IgD-negative memory B cell (primary cell): ENCODE results near the gene KLHL2. TPM values are rescaled to one million over a fixed set of nuclear protein-coding genes. Genes with fewer than 3 reads are reported as not detected.
A peak's percentile ranks its signal among the peaks of the same experiment; 100 is the strongest.
"Not testable (repeated sequence)": the region's sequence is repeated elsewhere in the genome, so short reads cannot be mapped to it uniquely, and the experiment has no call there.

Source experiments
- H3K27ac Mint-ChIP-seq, 3 donors: one replicate each; pipeline ENCODE4 v1.8.0; 2020 to 2022; ENCODE audit warnings: mild to moderate bottlenecking in 3 of 3, mixed read lengths in 3 of 3, moderate library complexity in 1 of 3
- H3K27me3 Mint-ChIP-seq: one replicate; pipeline ENCODE4 v1.8.0; 2021; ENCODE audit warnings: mixed read lengths
- H3K36me3 Mint-ChIP-seq: one replicate; pipeline ENCODE4 v1.8.0; 2020; ENCODE audit warnings: mild to moderate bottlenecking, mixed read lengths
- H3K4me1 Mint-ChIP-seq, 3 donors: one replicate each; pipeline ENCODE4 v1.8.0; 2020 to 2022; ENCODE audit warnings: mixed read lengths in 3 of 3, mild to moderate bottlenecking in 1 of 3
- H3K4me3 Mint-ChIP-seq, 4 donors: one replicate each; pipeline ENCODE4 v1.8.0; 2020 to 2022; ENCODE audit warnings: mild to moderate bottlenecking in 4 of 4, mixed read lengths in 4 of 4, moderate library complexity in 3 of 4
- H3K9me3 Mint-ChIP-seq, 3 donors: one replicate each; pipeline ENCODE4 v1.8.0; 2020 to 2021; ENCODE audit warnings: mixed read lengths in 3 of 3, mild to moderate bottlenecking in 1 of 3
- polyA plus RNA-seq: library from polyadenylated mRNA; unstranded; fragments of 300-500 nt; fragmentation: Illumina TruSeq; gene quantifications from one replicate; pipeline ENCODE4 v1.2.3, GENCODE V29; 2021

KLHL2 gene
- polyA plus RNA-seq, 1 donor from 2014 or later = 4.0 TPM

- H3K9me3 Mint-ChIP-seq, H3K27me3 Mint-ChIP-seq, H3K36me3 Mint-ChIP-seq: not testable (repeated sequence)
- H3K27ac Mint-ChIP-seq = peak overlapping the region in 2 of 3 donors; percentile 39 to 53
- H3K4me3 Mint-ChIP-seq = peak overlapping the region in 1 of 4 donors; percentile 78
- H3K4me1 Mint-ChIP-seq = peaks cover 10 to 16% (median 14%) of the 10 kb centered on the region in 3 donors
Observed at GRCh38 chr4:165238041-165238640, 30.8 kb downstream of the KLHL2 start.

GRCh38 chr4:165240761-165241160 lies 33.4 kb downstream of the KLHL2 start:
- H3K4me3 Mint-ChIP-seq, H3K27ac Mint-ChIP-seq, H3K9me3 Mint-ChIP-seq, H3K27me3 Mint-ChIP-seq: not testable (repeated sequence)
- peaks cover 12% of the 10 kb centered on the region for H3K36me3 Mint-ChIP-seq
- H3K4me1 Mint-ChIP-seq = peaks cover 10 to 12% (median 12%) of the 10 kb centered on the region in 3 donors

GRCh38 chr4:165244148-165244547 lies 36.8 kb downstream of the KLHL2 start:
- not testable (repeated sequence) for H3K4me3 Mint-ChIP-seq, H3K4me1 Mint-ChIP-seq, H3K9me3 Mint-ChIP-seq, H3K27me3 Mint-ChIP-seq
- H3K27ac Mint-ChIP-seq = peak overlapping the region in 1 of 3 donors; percentile 31
- peaks cover 14% of the 10 kb centered on the region for H3K36me3 Mint-ChIP-seq

GRCh38 chr4:165244587-165245186 lies 37.3 kb downstream of the KLHL2 start:
- Mint-ChIP-seq H3K27ac (peak overlapping the region in 1 of 3 donors; percentile 31), H3K36me3 (peaks cover 11% of the 10 kb centered on the region)
- not testable (repeated sequence) for H3K4me1 Mint-ChIP-seq, H3K4me3 Mint-ChIP-seq, H3K9me3 Mint-ChIP-seq, H3K27me3 Mint-ChIP-seq

- Mint-ChIP-seq H3K27ac (no peak overlapping the region), H3K9me3 (no peaks in the 10 kb centered on the region), H3K4me1 (no peaks in the 10 kb centered on the region), H3K4me3 (no peak overlapping the region), H3K27me3 (no peaks in the 10 kb centered on the region), H3K36me3 (peaks cover 7% of the 10 kb centered on the region)
Observed at GRCh38 chr4:165248102-165248501, 40.7 kb downstream of the KLHL2 start.

- not testable (repeated sequence) for H3K4me3 Mint-ChIP-seq, H3K9me3 Mint-ChIP-seq, H3K27me3 Mint-ChIP-seq, H3K4me1 Mint-ChIP-seq, H3K36me3 Mint-ChIP-seq
- peak overlapping the region in 1 of 3 donors; percentile 84 for H3K27ac Mint-ChIP-seq
Observed at GRCh38 chr4:165248904-165249303, 41.5 kb downstream of the KLHL2 start.

- H3K36me3 Mint-ChIP-seq, H3K27me3 Mint-ChIP-seq, H3K9me3 Mint-ChIP-seq, H3K4me3 Mint-ChIP-seq: not testable (repeated sequence)
- peak overlapping the region in 1 of 3 donors; percentile 62 for H3K27ac Mint-ChIP-seq
- H3K4me1 Mint-ChIP-seq = peaks cover 22 to 30% (median 28%) of the 10 kb centered on the region in 3 donors
Observed at GRCh38 chr4:165254771-165255170, 47.4 kb downstream of the KLHL2 start.

GRCh38 chr4:165255439-165255838 lies 48.1 kb downstream of the KLHL2 start:
- H3K4me1 Mint-ChIP-seq = peaks cover 24 to 31% (median 29%) of the 10 kb centered on the region in 3 donors
- not testable (repeated sequence) for H3K9me3 Mint-ChIP-seq, H3K36me3 Mint-ChIP-seq, H3K27me3 Mint-ChIP-seq
- H3K4me3 Mint-ChIP-seq = peak overlapping the region in 3 of 4 donors; percentile 39 to 73 (median 72)
- peak overlapping the region; percentile 2 to 50 (median 6) for H3K27ac Mint-ChIP-seq

GRCh38 chr4:165256074-165256659 lies 48.8 kb downstream of the KLHL2 start:
- not testable (repeated sequence) for H3K4me3 Mint-ChIP-seq, H3K9me3 Mint-ChIP-seq, H3K27ac Mint-ChIP-seq, H3K27me3 Mint-ChIP-seq, H3K36me3 Mint-ChIP-seq
- peaks cover 24 to 36% (median 33%) of the 10 kb centered on the region in 3 donors for H3K4me1 Mint-ChIP-seq

- Mint-ChIP-seq H3K4me3 (peak overlapping the region in 1 of 4 donors; percentile 63), H3K4me1 (peaks cover 21 to 34% (median 31%) of the 10 kb centered on the region in 3 donors)
- not testable (repeated sequence) for H3K27ac Mint-ChIP-seq, H3K9me3 Mint-ChIP-seq, H3K36me3 Mint-ChIP-seq, H3K27me3 Mint-ChIP-seq
Observed at GRCh38 chr4:165259776-165260175, 52.4 kb downstream of the KLHL2 start.

GRCh38 chr4:165262306-165262705 lies 54.9 kb downstream of the KLHL2 start:
- H3K4me1 Mint-ChIP-seq = peaks cover 7 to 18% (median 15%) of the 10 kb centered on the region in 3 donors
- not testable (repeated sequence) for H3K27me3 Mint-ChIP-seq, H3K4me3 Mint-ChIP-seq, H3K9me3 Mint-ChIP-seq, H3K27ac Mint-ChIP-seq, H3K36me3 Mint-ChIP-seq

GRCh38 chr4:165263466-165263865 lies 56.1 kb downstream of the KLHL2 start:
- not testable (repeated sequence) for H3K4me3 Mint-ChIP-seq, H3K9me3 Mint-ChIP-seq, H3K36me3 Mint-ChIP-seq, H3K27ac Mint-ChIP-seq, H3K27me3 Mint-ChIP-seq
- H3K4me1 Mint-ChIP-seq = peaks cover 7 to 16% (median 7%) of the 10 kb centered on the region in 3 donors

GRCh38 chr4:165269931-165270330 lies 62.6 kb downstream of the KLHL2 start:
- H3K4me3 Mint-ChIP-seq, H3K9me3 Mint-ChIP-seq, H3K4me1 Mint-ChIP-seq, H3K27me3 Mint-ChIP-seq, H3K27ac Mint-ChIP-seq: not testable (repeated sequence)
- H3K36me3 Mint-ChIP-seq = peaks cover 16% of the 10 kb centered on the region

- H3K4me3 Mint-ChIP-seq, H3K4me1 Mint-ChIP-seq, H3K9me3 Mint-ChIP-seq, H3K27me3 Mint-ChIP-seq: not testable (repeated sequence)
- Mint-ChIP-seq H3K36me3 (peaks cover 17% of the 10 kb centered on the region), H3K27ac (peak overlapping the region in 1 of 3 donors; percentile 8)
Observed at GRCh38 chr4:165273443-165273842, 66.1 kb downstream of the KLHL2 start.

- H3K27me3 Mint-ChIP-seq, H3K4me3 Mint-ChIP-seq, H3K9me3 Mint-ChIP-seq, H3K27ac Mint-ChIP-seq, H3K4me1 Mint-ChIP-seq: not testable (repeated sequence)
- H3K36me3 Mint-ChIP-seq = peaks cover 16% of the 10 kb centered on the region
Observed at GRCh38 chr4:165275357-165275756, 68.0 kb downstream of the KLHL2 start.

GRCh38 chr4:165279531-165279930 lies 72.2 kb downstream of the KLHL2 start:
- peak overlapping the region in 1 of 3 donors; percentile 81 for H3K27ac Mint-ChIP-seq
- H3K36me3 Mint-ChIP-seq = peaks cover 13% of the 10 kb centered on the region
- not testable (repeated sequence) for H3K27me3 Mint-ChIP-seq, H3K4me3 Mint-ChIP-seq, H3K9me3 Mint-ChIP-seq, H3K4me1 Mint-ChIP-seq
